H1 (cell line): Measurements from ENCODE around the gene CTIF. TPM values are rescaled to one million over a fixed set of nuclear protein-coding genes. Genes with fewer than 3 reads are reported as not detected.

Experiments
- CTBP2 ChIP-seq: IDR thresholded peaks from 2 replicates; pipeline ENCODE4 v1.7.0; 2011; ENCODE audit warnings: borderline replicate concordance, mild to moderate bottlenecking, moderate library complexity, mixed read lengths, low read length; ENCODE audit not compliant: insufficient read depth, insufficient read length
- KDM4A ChIP-seq: IDR thresholded peaks from one replicate; pipeline ENCODE4 v1.7.1; 2012; ENCODE audit warnings: low read depth, mild to moderate bottlenecking, moderate library complexity, low read length, inconsistent platforms; ENCODE audit not compliant: severe bottlenecking
- POLR2A ChIP-seq, 2 experiments: IDR thresholded peaks; 1 replicate in 1 of 2; 2 replicates in 1 of 2; pipeline ENCODE4 v1.6.1; 2011; ENCODE audit warnings: low read depth in 2 of 2, low read length in 2 of 2, mild to moderate bottlenecking in 2 of 2; ENCODE audit errors: control extremely low read depth in 1 of 2
- RFX5 ChIP-seq: IDR thresholded peaks from 2 replicates; pipeline ENCODE4 v1.6.1; 2011; ENCODE audit warnings: low read depth, low read length, improper control_type of control experiment, borderline replicate concordance
- RXRA ChIP-seq: IDR thresholded peaks from 2 replicates; pipeline ENCODE4 v1.6.1; 2011; ENCODE audit warnings: low read depth, mild to moderate bottlenecking, low read length, moderate library complexity; ENCODE audit not compliant: insufficient read depth
- polyA plus RNA-seq, 7 experiments: library from polyadenylated mRNA; depleted of rRNA in 3 of 7; stranded (reverse) in 5 of 7; unstranded in 2 of 7; fragments of >200 nt in 5 of 7; fragments of 200-250 nt in 2 of 7; gene quantifications; 1 replicate in 5 of 7; 2 replicates in 1 of 7; 4 replicates in 1 of 7; pipeline versions ENCODE4 v1.2.1 to v1.2.3, GENCODE V29; 2011 to 2013; ENCODE audit warnings: missing spikeins in 2 of 7, mixed read lengths in 2 of 7
- total RNA-seq: library from RNA; stranded (reverse); fragmentation: NEBNext Ultra II Directional; extraction: Animal tissue kit (Norgen Biotek cat#: 25700); gene quantifications from 2 replicates; pipeline ENCODE4 v1.2.1, GENCODE V29; 2021
- TF ChIP-seq, protein P1 (sequence below): fragments of 300-600 bp; sonication (generic); IDR thresholded peaks from 2 replicates; pipeline ENCODE4 v1.7.1; 2012; ENCODE audit warnings: low read length, moderate library complexity, mild to moderate bottlenecking, inconsistent platforms; ENCODE audit not compliant: insufficient replicate concordance
- TF ChIP-seq, protein P2 (sequence below): IDR thresholded peaks from 2 replicates; pipeline ENCODE4 v1.6.1; 2012; ENCODE audit warnings: inconsistent platforms

The CTIF gene
- total and polyA plus RNA-seq, 2 of the 8 experiments (the other 6 are each of a cell fraction or from before 2014, with no cell fraction given), result 9.0 to 17.8 TPM

DNA sequence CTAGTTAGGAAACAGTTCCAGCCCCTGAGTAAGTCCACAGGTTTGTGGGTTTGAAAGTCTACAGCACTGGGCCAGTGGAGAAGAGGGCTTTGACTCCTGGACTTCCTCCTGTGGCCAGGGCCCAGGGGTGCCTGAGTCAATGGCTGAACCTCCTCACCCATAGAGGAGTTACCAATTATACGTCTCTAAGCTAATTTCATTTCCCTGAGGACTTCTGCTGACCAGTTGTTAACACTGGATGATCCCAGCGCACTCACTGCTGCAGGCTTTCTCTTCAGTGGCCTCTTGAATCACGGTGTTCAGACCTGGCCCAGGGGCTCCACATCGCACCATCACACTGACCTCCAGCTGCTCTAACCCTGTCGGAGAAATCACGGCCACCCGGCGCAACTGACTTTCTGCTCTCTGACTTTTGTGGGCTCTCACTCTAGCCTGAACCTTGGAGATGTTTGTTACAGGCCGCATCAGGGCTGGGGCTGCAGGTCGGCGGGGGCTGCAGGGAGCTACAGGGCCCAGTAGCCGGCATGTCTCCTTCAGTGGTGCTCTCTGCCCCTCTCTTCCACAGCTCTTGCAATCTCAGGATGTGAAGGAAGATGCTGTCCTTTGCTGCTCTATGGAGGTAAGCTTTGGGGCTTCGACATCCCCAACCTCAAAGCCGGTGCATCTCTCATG is 318.3 kb downstream of the CTIF start (continued):
- TF ChIP-seq, protein P1, sequence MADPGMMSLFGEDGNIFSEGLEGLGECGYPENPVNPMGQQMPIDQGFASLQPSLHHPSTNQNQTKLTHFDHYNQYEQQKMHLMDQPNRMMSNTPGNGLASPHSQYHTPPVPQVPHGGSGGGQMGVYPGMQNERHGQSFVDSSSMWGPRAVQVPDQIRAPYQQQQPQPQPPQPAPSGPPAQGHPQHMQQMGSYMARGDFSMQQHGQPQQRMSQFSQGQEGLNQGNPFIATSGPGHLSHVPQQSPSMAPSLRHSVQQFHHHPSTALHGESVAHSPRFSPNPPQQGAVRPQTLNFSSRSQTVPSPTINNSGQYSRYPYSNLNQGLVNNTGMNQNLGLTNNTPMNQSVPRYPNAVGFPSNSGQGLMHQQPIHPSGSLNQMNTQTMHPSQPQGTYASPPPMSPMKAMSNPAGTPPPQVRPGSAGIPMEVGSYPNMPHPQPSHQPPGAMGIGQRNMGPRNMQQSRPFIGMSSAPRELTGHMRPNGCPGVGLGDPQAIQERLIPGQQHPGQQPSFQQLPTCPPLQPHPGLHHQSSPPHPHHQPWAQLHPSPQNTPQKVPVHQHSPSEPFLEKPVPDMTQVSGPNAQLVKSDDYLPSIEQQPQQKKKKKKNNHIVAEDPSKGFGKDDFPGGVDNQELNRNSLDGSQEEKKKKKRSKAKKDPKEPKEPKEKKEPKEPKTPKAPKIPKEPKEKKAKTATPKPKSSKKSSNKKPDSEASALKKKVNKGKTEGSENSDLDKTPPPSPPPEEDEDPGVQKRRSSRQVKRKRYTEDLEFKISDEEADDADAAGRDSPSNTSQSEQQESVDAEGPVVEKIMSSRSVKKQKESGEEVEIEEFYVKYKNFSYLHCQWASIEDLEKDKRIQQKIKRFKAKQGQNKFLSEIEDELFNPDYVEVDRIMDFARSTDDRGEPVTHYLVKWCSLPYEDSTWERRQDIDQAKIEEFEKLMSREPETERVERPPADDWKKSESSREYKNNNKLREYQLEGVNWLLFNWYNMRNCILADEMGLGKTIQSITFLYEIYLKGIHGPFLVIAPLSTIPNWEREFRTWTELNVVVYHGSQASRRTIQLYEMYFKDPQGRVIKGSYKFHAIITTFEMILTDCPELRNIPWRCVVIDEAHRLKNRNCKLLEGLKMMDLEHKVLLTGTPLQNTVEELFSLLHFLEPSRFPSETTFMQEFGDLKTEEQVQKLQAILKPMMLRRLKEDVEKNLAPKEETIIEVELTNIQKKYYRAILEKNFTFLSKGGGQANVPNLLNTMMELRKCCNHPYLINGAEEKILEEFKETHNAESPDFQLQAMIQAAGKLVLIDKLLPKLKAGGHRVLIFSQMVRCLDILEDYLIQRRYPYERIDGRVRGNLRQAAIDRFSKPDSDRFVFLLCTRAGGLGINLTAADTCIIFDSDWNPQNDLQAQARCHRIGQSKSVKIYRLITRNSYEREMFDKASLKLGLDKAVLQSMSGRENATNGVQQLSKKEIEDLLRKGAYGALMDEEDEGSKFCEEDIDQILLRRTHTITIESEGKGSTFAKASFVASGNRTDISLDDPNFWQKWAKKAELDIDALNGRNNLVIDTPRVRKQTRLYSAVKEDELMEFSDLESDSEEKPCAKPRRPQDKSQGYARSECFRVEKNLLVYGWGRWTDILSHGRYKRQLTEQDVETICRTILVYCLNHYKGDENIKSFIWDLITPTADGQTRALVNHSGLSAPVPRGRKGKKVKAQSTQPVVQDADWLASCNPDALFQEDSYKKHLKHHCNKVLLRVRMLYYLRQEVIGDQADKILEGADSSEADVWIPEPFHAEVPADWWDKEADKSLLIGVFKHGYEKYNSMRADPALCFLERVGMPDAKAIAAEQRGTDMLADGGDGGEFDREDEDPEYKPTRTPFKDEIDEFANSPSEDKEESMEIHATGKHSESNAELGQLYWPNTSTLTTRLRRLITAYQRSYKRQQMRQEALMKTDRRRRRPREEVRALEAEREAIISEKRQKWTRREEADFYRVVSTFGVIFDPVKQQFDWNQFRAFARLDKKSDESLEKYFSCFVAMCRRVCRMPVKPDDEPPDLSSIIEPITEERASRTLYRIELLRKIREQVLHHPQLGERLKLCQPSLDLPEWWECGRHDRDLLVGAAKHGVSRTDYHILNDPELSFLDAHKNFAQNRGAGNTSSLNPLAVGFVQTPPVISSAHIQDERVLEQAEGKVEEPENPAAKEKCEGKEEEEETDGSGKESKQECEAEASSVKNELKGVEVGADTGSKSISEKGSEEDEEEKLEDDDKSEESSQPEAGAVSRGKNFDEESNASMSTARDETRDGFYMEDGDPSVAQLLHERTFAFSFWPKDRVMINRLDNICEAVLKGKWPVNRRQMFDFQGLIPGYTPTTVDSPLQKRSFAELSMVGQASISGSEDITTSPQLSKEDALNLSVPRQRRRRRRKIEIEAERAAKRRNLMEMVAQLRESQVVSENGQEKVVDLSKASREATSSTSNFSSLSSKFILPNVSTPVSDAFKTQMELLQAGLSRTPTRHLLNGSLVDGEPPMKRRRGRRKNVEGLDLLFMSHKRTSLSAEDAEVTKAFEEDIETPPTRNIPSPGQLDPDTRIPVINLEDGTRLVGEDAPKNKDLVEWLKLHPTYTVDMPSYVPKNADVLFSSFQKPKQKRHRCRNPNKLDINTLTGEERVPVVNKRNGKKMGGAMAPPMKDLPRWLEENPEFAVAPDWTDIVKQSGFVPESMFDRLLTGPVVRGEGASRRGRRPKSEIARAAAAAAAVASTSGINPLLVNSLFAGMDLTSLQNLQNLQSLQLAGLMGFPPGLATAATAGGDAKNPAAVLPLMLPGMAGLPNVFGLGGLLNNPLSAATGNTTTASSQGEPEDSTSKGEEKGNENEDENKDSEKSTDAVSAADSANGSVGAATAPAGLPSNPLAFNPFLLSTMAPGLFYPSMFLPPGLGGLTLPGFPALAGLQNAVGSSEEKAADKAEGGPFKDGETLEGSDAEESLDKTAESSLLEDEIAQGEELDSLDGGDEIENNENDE, result no peak
- TF ChIP-seq RFX5 (no peak), CTBP2 (no peak), KDM4A (no peak), POLR2A (IDR thresholded peaks at IDR 0.05; ENCODE audit: control extremely low read depth in 1 of 2, low read depth in 2 of 2, low read length in 2 of 2) (no peak), RXRA (no peak)
- TF ChIP-seq, protein P2, sequence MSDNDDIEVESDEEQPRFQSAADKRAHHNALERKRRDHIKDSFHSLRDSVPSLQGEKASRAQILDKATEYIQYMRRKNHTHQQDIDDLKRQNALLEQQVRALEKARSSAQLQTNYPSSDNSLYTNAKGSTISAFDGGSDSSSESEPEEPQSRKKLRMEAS, result no peak
